Small intestine (tissue), 7 donors: Measurements from ENCODE around the gene NDUFV3. TPM values are rescaled to one million over a fixed set of nuclear protein-coding genes. Genes with fewer than 3 reads are reported as not detected.
A peak's percentile ranks its signal among the peaks of the same experiment; 100 is the strongest.
"Not testable (repeated sequence)": the region's sequence is repeated elsewhere in the genome, so short reads cannot be mapped to it uniquely, and the experiment has no call there.

Source experiments
- DNase-seq, 2 donors: peaks; one replicate each; pipeline versions ENCODE4 v3.0.0 to v3.0.0-alpha.2; 2013
- FAIRE-seq: peaks from 2 replicates; lab custom pipeline; 2012; peaks lifted over from hg19 to GRCh38; lab: Jason Lieb, UNC
- H3K27ac ChIP-seq, 3 donors: one replicate each; pipeline ENCODE4 v1.5.1; 2013; ENCODE audit warnings: low read length in 2 of 3, mild to moderate bottlenecking in 2 of 3, control low read depth in 1 of 3, inconsistent platforms in 1 of 3, low read depth in 1 of 3, moderate library complexity in 1 of 3
- H3K27me3 ChIP-seq, 3 donors: one replicate each; pipeline ENCODE4 v1.6.1; 2013; ENCODE audit warnings: low read length in 3 of 3, inconsistent platforms in 1 of 3; ENCODE audit not compliant: control insufficient read depth in 3 of 3, insufficient read depth in 3 of 3
- H3K36me3 ChIP-seq, 3 donors: one replicate each; pipeline ENCODE4 v1.6.1; 2013; ENCODE audit warnings: low read length in 3 of 3, inconsistent platforms in 1 of 3, low read depth in 1 of 3, mild to moderate bottlenecking in 1 of 3, moderate library complexity in 1 of 3; ENCODE audit not compliant: control insufficient read depth in 3 of 3, insufficient read depth in 2 of 3
- H3K4me1 ChIP-seq, 3 donors: one replicate each; pipeline ENCODE4 v1.6.1; 2013; ENCODE audit warnings: low read length in 2 of 3, inconsistent platforms in 1 of 3, low read depth in 1 of 3, mild to moderate bottlenecking in 1 of 3, moderate library complexity in 1 of 3; ENCODE audit not compliant: control insufficient read depth in 3 of 3, insufficient read depth in 2 of 3
- H3K4me3 ChIP-seq, 3 donors: one replicate each; pipeline ENCODE4 v1.5.1; 2013; ENCODE audit warnings: low read length in 3 of 3, control low read depth in 1 of 3, inconsistent platforms in 1 of 3, low read depth in 1 of 3, mild to moderate bottlenecking in 1 of 3, moderate library complexity in 1 of 3
- H3K9me3 ChIP-seq, 2 donors: one replicate each; pipeline ENCODE4 v1.6.1; 2013; ENCODE audit warnings: low read depth in 1 of 2, low read length in 1 of 2; ENCODE audit not compliant: control insufficient read depth in 2 of 2, insufficient read depth in 1 of 2
- WGBS, 3 donors: extraction: QIAGEN DNeasy Blood & Tissue Kit; methylation state at CpG; one replicate each; pipeline ENCODE4 v1.1.7; 2013; 5-methylcytosine and 5-hydroxymethylcytosine counted together
- polyA plus RNA-seq, 4 donors: library from polyadenylated mRNA; stranded (reverse) in 3 of 4; unstranded in 1 of 4; fragments of 200-250 nt in 3 of 4; fragments of 120-200 nt in 1 of 4; gene quantifications; one replicate each; pipeline versions ENCODE4 v1.2.1 to v1.2.3, GENCODE V29; 2013
- donor health status: healthy with polysubstance abuse.
- donor health status: control.
- donor health status: control.
- donor health status: Bipolar disorder and iron deficiency.
- donor health status: healthy.

The NDUFV3 gene
- polyA plus RNA-seq, 4 donors, result 15.9 to 29.2 (median 19.4) TPM

- no peak overlapping the region for H3K27ac ChIP-seq
- H3K4me1 ChIP-seq, result peaks cover 0 to 2% (median 2%) of the 10 kb centered on the region in 3 donors
- FAIRE-seq, result no peak
- DNase-seq, result no peak
- no peaks in the 10 kb centered on the region for H3K9me3 ChIP-seq
- no peaks in the 10 kb centered on the region for H3K27me3 ChIP-seq
- H3K36me3 ChIP-seq, result no peaks in the 10 kb centered on the region
- 90 to 98% (median 95%) methylated on average over 5 of the region's 5 CpGs for WGBS, 3 donors
- H3K4me3 ChIP-seq, result no peak overlapping the region
Measured at GRCh38 chr21:42887326-42887725, 5.8 kb upstream of the NDUFV3 start.

GRCh38 chr21:42892582-42892930, 553 bp upstream of the NDUFV3 start:
- Histone ChIP-seq H3K27me3 (no peaks in the 10 kb centered on the region), H3K4me1 (peaks cover 0 to 4% (median 3%) of the 10 kb centered on the region in 3 donors), H3K27ac (peak overlapping the region; percentile 94 to 98 (median 97)), H3K9me3 (no peaks in the 10 kb centered on the region), H3K4me3 (peak overlapping the region; percentile 51 to 90 (median 78)), H3K36me3 (peaks cover 0 to 17% (median 2%) of the 10 kb centered on the region in 3 donors)
- DNase-seq (peak in 1 of 2 donors; percentile 47), FAIRE-seq (no peak)
- WGBS, 3 donors, result 3 to 14% (median 3%) methylated on average over 18 of the region's 18 CpGs

- DNase-seq (no peak), FAIRE-seq (no peak)
- Histone ChIP-seq H3K27ac (no peak overlapping the region), H3K27me3 (no peaks in the 10 kb centered on the region), H3K36me3 (peaks cover 19 to 75% (median 27%) of the 10 kb centered on the region in 3 donors), H3K4me1 (no peaks in the 10 kb centered on the region), H3K4me3 (no peak overlapping the region), H3K9me3 (no peaks in the 10 kb centered on the region)
- WGBS, 3 donors, result 89 to 96% (median 90%) methylated on average over 4 of the region's 4 CpGs
Measured at GRCh38 chr21:42900446-42900845, 7.3 kb downstream of the NDUFV3 start.

- H3K27ac ChIP-seq, result no peak overlapping the region
- DNase-seq (no peak), FAIRE-seq (no peak)
- H3K36me3 ChIP-seq, result peaks cover 25 to 78% (median 25%) of the 10 kb centered on the region in 3 donors
- H3K27me3 ChIP-seq, result no peaks in the 10 kb centered on the region
- no peak overlapping the region for H3K4me3 ChIP-seq
- H3K4me1 ChIP-seq, result no peaks in the 10 kb centered on the region
- peaks cover 0 to 9% of the 10 kb centered on the region in 2 donors for H3K9me3 ChIP-seq
- 94 to 98% (median 98%) methylated on average over 11 of the region's 11 CpGs for WGBS, 3 donors
Measured at GRCh38 chr21:42903817-42904216, 10.7 kb downstream of the NDUFV3 start.

- FAIRE-seq, result no peak
- H3K4me3 ChIP-seq, result no peak overlapping the region
- H3K27ac ChIP-seq, result no peak overlapping the region
- no peak for DNase-seq
- no peaks in the 10 kb centered on the region for H3K4me1 ChIP-seq
- no peaks in the 10 kb centered on the region for H3K27me3 ChIP-seq
- WGBS, 3 donors, result 97 to 98% (median 98%) methylated on average over 8 of the region's 8 CpGs
- peaks cover 23 to 76% (median 25%) of the 10 kb centered on the region in 3 donors for H3K36me3 ChIP-seq
- peaks cover 0 to 9% of the 10 kb centered on the region in 2 donors for H3K9me3 ChIP-seq
Measured at GRCh38 chr21:42905195-42905594, 12.1 kb downstream of the NDUFV3 start.

- H3K4me1 ChIP-seq, result no peaks in the 10 kb centered on the region
- peaks cover 20 to 76% (median 25%) of the 10 kb centered on the region in 3 donors for H3K36me3 ChIP-seq
- no peaks in the 10 kb centered on the region for H3K27me3 ChIP-seq
- no peak overlapping the region for H3K4me3 ChIP-seq
- DNase-seq, result no peak
- FAIRE-seq, result no peak
- peaks cover 0 to 9% of the 10 kb centered on the region in 2 donors for H3K9me3 ChIP-seq
- 96 to 98% (median 98%) methylated on average over 16 of the region's 16 CpGs for WGBS, 3 donors
- H3K27ac ChIP-seq, result no peak overlapping the region
Measured at GRCh38 chr21:42906233-42906632, 13.1 kb downstream of the NDUFV3 start.

GRCh38 chr21:42908484-42908883, 15.4 kb downstream of the NDUFV3 start:
- H3K27ac ChIP-seq, H3K4me1 ChIP-seq, DNase-seq, H3K4me3 ChIP-seq, FAIRE-seq, H3K9me3 ChIP-seq, H3K27me3 ChIP-seq: not testable (repeated sequence)
- WGBS, 3 donors, result 95 to 96% (median 96%) methylated on average over 9 of the region's 9 CpGs
- peaks cover 14 to 79% (median 20%) of the 10 kb centered on the region in 3 donors for H3K36me3 ChIP-seq

GRCh38 chr21:42911920-42912319, 18.8 kb downstream of the NDUFV3 start:
- not testable (repeated sequence) for H3K4me1 ChIP-seq, DNase-seq, H3K9me3 ChIP-seq, H3K4me3 ChIP-seq, FAIRE-seq, H3K27ac ChIP-seq, H3K27me3 ChIP-seq
- 97 to 99% (median 97%) methylated on average over 6 of the region's 6 CpGs for WGBS, 3 donors
- H3K36me3 ChIP-seq, result peaks cover 4 to 52% (median 5%) of the 10 kb centered on the region in 3 donors

- Histone ChIP-seq H3K4me3 (no peak overlapping the region), H3K27me3 (no peaks in the 10 kb centered on the region), H3K36me3 (peaks cover 4 to 44% (median 5%) of the 10 kb centered on the region in 3 donors), H3K9me3 (no peaks in the 10 kb centered on the region), H3K27ac (no peak overlapping the region), H3K4me1 (no peaks in the 10 kb centered on the region)
- DNase-seq (no peak), FAIRE-seq (no peak)
- WGBS, 3 donors, result 72 to 89% (median 84%) methylated on average over 7 of the region's 7 CpGs
Measured at GRCh38 chr21:42913476-42913875, 20.4 kb downstream of the NDUFV3 start.
